GM13977 (cell line): ENCODE measurements around the gene WDR41.

ENCODE experiments used
- DNase-seq: peaks from one replicate; pipeline ENCODE4 v3.0.0; 2012; ENCODE audit warnings: low spot score
- CTCF ChIP-seq: IDR thresholded peaks from 2 replicates; pipeline ENCODE4 v1.5.1; 2012; ENCODE audit warnings: mild to moderate bottlenecking, control low read depth; ENCODE audit not compliant: insufficient read depth; ENCODE audit errors: extremely low read depth, missing control alignments
- in situ Hi-C: fragments of 300-500 bp; cut with MboI; formaldehyde crosslinking; loops from one replicate; pipeline ENCODE4 v1.12.0; 2022; ENCODE audit warnings: low sequenced_read_pairs, low pct_unique_long_range_greater_than_20kb, mixed read lengths, inconsistent platforms; ENCODE audit not compliant: unreplicated experiment

WDR41 gene

GRCh38 chr5:77409870-77410621, 82.1 kb downstream of the WDR41 start:
- no peak for DNase-seq
- in situ Hi-C loops: no loop called here
- no peak for TF ChIP-seq CTCF

GRCh38 chr5:77407152-77407551, 85.0 kb downstream of the WDR41 start:
- TF ChIP-seq CTCF: no peak
- DNase-seq: no peak
- in situ Hi-C loops: no loop called here

GRCh38 chr5:77402796-77403195, 89.3 kb downstream of the WDR41 start:
- no peak for TF ChIP-seq CTCF
- no peak for DNase-seq
- in situ Hi-C loops: no loop called here

- DNase-seq: no peak
- in situ Hi-C loops: no loop called here
- no peak for TF ChIP-seq CTCF
These were observed 91.5 kb downstream of the WDR41 start for GRCh38 chr5:77400645-77401044.

- in situ Hi-C loops: no loop called here
- TF ChIP-seq CTCF: no peak
- no peak for DNase-seq
These were observed 93.2 kb downstream of the WDR41 start for GRCh38 chr5:77398896-77399295.

- no peak for DNase-seq
- no peak for TF ChIP-seq CTCF
- in situ Hi-C loops: no loop called here
These were observed 93.7 kb downstream of the WDR41 start for GRCh38 chr5:77398458-77398857.
